Renal cortex interstitium (tissue), 11 donors: ENCODE data around the gene CYB5R3. TPM values are rescaled to one million over a fixed set of nuclear protein-coding genes. Genes with fewer than 3 reads are reported as not detected.
"Not testable (repeated sequence)": the region's sequence is repeated elsewhere in the genome, so short reads cannot be mapped to it uniquely, and the experiment has no call there.

Source experiments
- DNase-seq, 11 donors: peaks; one replicate each; pipeline ENCODE4 v3.0.0-alpha.2; 2013; ENCODE audit warnings: low read depth in 9 of 11, low spot score in 4 of 11; ENCODE audit errors: extremely low read depth in 1 of 11
- polyA plus RNA-seq, 3 donors: library from polyadenylated mRNA; unstranded; fragments of 120-200 nt; gene quantifications; one replicate each; pipeline ENCODE4 v1.2.1, GENCODE V29; 2013; ENCODE audit not compliant: insufficient read length in 3 of 3

The CYB5R3 gene
- polyA plus RNA-seq, 3 donors = 138 to 162 (median 144) TPM

GRCh38 chr22:42591987-42592386 lies 57.2 kb downstream of the CYB5R3 start:
- no peak for DNase-seq

DNA sequence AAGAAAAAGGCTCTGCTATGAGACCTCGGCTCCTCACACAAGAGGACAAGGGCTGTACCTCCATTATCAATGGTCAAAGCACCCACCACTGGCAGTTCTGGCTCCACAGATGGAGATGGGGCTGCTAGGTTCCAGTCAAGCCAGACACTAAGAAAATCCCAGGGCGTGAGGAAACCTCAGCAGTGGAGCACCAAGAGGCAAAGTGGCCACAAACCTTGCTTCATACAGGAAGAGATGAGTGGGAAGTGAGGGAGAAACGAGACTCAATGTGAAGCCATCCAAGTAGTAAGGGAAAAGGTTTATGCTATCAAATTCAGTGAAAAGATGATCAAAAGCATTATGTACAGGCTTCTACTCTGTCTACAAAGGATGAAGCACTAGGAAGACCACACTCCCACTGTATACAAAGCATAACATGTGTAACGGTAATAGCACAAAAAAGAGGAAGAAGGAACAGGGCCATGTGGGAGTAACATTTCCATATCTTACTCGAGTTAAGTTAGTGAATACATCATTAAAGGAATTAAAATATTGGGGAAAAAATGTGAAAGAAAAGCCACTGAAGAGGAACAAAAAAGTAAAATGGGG lies 61.5 kb downstream of the CYB5R3 start:
- no peak for DNase-seq

DNA sequence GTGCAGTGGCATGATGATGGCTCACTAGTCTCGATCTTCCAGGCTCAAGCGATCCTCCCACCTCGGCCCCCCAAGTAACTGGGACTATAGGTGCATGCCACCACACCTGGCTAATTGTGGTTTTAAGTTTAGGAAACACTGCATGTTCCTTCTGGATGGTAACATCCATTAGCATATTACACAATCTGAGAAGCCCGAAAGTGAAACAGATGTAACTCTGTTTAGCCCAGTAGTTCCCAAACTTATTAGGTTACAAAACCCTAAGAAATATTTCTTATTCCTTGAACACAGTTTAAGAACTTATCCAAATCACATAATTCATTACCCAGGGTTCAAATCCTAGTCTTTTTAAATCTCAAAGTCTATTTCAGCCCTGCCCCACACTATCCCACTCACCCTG lies 62.8 kb downstream of the CYB5R3 start:
- DNase-seq = no peak

DNA sequence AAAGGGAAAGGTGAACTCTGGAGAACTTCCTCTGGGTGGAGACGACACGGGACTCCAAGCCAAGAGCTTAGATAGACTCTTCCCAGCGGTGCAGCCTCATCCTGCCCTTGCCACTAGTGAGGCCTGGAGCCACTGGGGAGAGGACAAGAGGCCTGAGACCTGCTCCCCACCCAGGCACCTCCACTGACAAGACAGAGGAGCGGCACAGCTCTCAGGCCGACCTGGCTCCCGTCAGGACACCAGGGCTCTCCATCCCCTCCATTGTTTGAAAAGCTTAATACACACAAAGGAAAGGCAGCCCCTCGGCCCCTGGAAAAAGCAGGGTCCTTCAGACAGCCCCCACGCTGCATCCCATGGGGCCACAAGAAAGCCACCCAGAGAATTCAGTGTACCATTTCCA lies 64.1 kb downstream of the CYB5R3 start:
- no peak for DNase-seq

DNA sequence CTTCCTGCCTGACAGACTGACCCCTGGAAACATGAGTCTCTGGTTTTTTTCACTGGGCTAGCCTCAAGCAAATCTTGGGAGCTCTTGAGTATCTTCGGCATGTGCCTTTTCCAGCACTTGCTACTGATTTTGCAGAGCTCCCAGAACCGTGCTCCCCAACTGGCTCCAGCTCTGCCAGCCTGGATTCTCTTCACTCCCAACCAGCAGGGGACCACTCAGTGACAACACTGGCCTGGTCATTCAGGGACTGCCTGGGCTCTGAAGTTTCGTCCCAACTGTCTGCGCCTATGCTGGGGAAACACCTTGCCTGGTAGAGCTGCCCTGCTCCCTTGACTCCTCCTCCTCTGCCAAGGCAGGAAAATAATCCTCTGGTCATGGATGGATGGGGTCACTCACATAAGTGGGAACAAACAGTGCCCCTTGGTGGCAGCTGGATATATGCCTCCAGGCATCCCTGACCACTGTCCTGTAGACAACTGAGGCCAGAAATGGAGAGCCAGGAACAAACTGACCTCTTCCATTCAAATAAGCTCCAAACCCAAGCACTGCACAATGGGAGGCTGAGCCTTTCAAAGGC lies 64.7 kb downstream of the CYB5R3 start:
- no peak for DNase-seq

- DNase-seq = no peak
Observed at GRCh38 chr22:42582987-42583386, 66.2 kb downstream of the CYB5R3 start.

- DNase-seq = peak; percentile 31 to 83 (median 74)
Observed at GRCh38 chr22:42581762-42582716, 67.2 kb downstream of the CYB5R3 start.

- not testable (repeated sequence) for DNase-seq
Observed at GRCh38 chr22:42581194-42581761, 67.9 kb downstream of the CYB5R3 start.

DNA sequence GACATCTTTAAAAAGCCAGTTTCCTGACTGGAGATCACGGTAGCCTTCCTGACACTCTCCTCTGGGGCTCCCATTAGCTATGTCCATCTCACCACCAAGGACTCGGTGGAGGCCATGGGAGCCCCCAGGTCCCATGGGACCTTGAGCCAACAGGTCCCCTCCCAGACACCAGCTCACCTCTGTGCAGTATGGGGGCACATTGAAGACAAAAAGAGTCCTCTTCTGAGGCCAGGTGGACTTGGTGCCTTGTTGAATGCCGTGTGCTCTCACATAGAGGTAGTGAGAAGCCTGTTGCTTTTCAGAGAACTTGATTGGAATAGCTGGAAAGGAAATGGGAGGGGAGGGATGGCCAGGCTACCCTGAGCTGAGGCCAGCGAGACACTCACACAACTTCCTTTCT lies 69.2 kb downstream of the CYB5R3 start:
- DNase-seq = not testable (repeated sequence)

DNA sequence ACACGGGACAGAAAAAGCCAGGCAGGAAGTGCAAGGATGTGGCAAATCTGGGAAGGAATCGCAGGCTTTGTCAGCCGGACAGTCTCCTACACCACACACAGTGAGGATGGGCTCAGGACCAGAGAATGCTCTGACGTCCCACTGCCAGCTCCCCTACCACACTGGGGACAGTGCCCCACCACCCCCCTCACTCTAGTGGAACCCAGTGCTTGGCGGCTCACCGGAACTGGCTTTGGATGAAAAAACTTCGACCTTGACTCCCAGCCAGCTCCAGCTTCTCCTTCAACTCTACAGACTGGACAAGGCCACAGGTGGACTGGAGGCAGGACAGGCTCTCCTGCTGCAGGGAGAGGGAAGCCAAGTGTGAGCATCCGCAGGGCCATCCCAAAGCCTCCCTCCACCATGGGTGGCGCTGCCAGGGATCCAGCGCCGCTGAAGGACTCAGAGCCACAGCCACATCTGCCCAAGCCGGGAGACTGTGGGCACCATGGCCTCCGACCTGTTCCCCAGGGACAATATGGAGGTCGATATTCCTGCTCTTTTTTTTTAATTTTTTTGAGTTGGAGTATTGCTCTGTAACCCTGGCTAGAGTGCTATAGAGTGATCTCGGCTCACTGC lies 71.5 kb downstream of the CYB5R3 start:
- DNase-seq = no peak

DNA sequence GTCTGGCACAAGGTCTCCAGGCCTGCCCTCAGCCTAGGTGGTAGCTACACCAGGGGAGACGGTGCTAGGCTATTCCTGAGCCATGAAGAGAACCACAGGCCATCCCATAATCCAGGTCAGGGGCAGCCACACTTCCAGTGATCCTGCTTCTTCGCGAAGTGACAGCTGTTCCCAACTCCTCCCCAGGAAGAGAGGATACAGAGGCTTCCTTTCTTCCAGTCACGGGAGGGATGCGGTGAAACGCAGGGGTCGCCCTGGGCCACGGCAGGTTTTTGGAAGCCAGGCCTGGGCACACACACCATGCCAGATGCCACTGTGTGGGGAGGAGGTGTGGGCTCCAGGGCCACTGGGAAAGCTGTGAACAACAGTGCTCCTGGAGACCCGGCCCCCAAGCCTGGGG lies 72.1 kb downstream of the CYB5R3 start:
- not testable (repeated sequence) for DNase-seq

GRCh38 chr22:42575996-42576574 lies 73.1 kb downstream of the CYB5R3 start:
- not testable (repeated sequence) for DNase-seq

DNA sequence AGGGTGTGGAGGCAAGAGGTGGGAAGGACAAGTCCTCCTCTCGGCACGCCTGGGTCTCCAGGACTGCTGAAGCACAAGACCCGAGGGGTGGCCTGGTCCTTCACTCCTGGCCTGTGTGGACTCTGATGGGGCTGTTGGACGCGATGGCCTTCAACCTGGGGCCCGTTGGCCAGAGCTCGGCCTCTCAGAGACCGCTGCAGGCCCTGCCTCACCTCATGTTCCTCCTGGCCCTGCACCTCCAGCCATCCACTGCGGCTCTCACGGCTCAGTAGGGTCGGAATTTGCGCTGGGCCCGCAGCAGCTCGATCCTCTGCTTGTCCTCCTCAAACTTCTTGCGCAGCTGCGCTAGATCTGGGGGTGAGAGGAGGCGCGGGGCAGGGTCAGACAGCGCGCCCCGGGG lies 74.7 kb downstream of the CYB5R3 start:
- DNase-seq = not testable (repeated sequence)

- DNase-seq = not testable (repeated sequence)
Observed at GRCh38 chr22:42574046-42574445, 75.1 kb downstream of the CYB5R3 start.

GRCh38 chr22:42571068-42571467 lies 78.1 kb downstream of the CYB5R3 start:
- DNase-seq = not testable (repeated sequence)

- not testable (repeated sequence) for DNase-seq
Observed at GRCh38 chr22:42570580-42570979, 78.6 kb downstream of the CYB5R3 start.

DNA sequence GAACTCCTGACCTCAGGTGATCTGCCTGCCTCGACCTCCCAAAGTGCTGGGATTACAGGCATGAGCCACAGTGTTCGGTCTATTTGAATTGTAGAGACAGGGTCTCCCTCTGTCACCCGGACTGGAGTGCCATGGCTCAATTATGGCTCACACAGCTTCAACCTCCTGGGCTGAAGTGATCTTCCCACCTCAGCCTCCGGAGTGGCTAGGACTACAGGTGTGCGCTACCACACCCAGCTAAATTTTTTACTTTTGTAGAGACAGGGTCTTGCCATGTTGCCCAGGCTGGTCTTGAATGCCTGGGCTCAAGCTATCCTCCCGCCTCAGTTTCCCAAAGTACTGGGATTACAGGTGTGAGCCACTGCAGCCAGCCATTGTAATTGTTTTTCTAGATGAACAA lies 81.2 kb downstream of the CYB5R3 start:
- not testable (repeated sequence) for DNase-seq
